Hematopoietic multipotent progenitor cell treated with erythropoietin and hydrocortisone succinate and interleukin-3 and kit ligand, for 15 days (in vitro differentiated cells): Measurements from ENCODE around the gene SRPRB.

ENCODE experiments used
- DNase-seq: peaks from one replicate; pipeline ENCODE4 v3.0.0-alpha.2; 2015; ENCODE audit warnings: low spot score

SRPRB gene

GRCh38 chr3:133868758-133869475 is 63.3 kb downstream of the SRPRB start:
- DNase-seq = no peak

- no peak for DNase-seq
Measured at GRCh38 chr3:133869586-133869985, 64.0 kb downstream of the SRPRB start.

GRCh38 chr3:133870822-133871221 is 65.2 kb downstream of the SRPRB start:
- DNase-seq = no peak
